Thymus (tissue), 11 donors: ENCODE data around the gene PDPK1. TPM values are rescaled to one million over a fixed set of nuclear protein-coding genes. Genes with fewer than 3 reads are reported as not detected.
"Not testable (repeated sequence)": the region's sequence is repeated elsewhere in the genome, so short reads cannot be mapped to it uniquely, and the experiment has no call there.

Experiments
- DNase-seq, 9 donors: peaks; one replicate each; pipeline ENCODE4 v3.0.0-alpha.2; 2013; ENCODE audit warnings: low spot score in 9 of 9, low read depth in 6 of 9, missing footprints in 1 of 9
- H3K27ac ChIP-seq, 2 donors: one replicate each; pipeline ENCODE4 v1.5.1; 2013; ENCODE audit warnings: control low read depth in 1 of 2, low read depth in 1 of 2, low read length in 1 of 2, mild to moderate bottlenecking in 1 of 2, moderate library complexity in 1 of 2
- H3K27me3 ChIP-seq, 2 donors: one replicate each; pipeline ENCODE4 v1.5.1; 2013; ENCODE audit warnings: low read length in 1 of 2; ENCODE audit not compliant: control insufficient read depth in 2 of 2, insufficient read depth in 1 of 2
- H3K36me3 ChIP-seq, 2 donors: one replicate each; pipeline ENCODE4 v1.5.1; 2013; ENCODE audit warnings: low read length in 1 of 2, mild to moderate bottlenecking in 1 of 2, moderate library complexity in 1 of 2; ENCODE audit not compliant: control insufficient read depth in 2 of 2, insufficient read depth in 2 of 2
- H3K4me1 ChIP-seq, 2 donors: one replicate each; pipeline ENCODE4 v1.5.1; 2013; ENCODE audit warnings: low read length in 2 of 2; ENCODE audit not compliant: control insufficient read depth in 2 of 2, insufficient read depth in 2 of 2
- H3K4me3 ChIP-seq, 2 donors: one replicate each; pipeline ENCODE4 v1.5.1; 2013; ENCODE audit warnings: low read length in 2 of 2, control low read depth in 1 of 2, mild to moderate bottlenecking in 1 of 2
- H3K9me3 ChIP-seq, 2 donors: one replicate each; pipeline ENCODE4 v1.5.1; 2013; ENCODE audit warnings: low read length in 1 of 2, mild to moderate bottlenecking in 1 of 2; ENCODE audit not compliant: control insufficient read depth in 2 of 2, insufficient read depth in 1 of 2
- WGBS: extraction: QIAGEN DNeasy Blood & Tissue Kit; methylation state at CpG from one replicate; pipeline ENCODE4 v1.1.7; 2013; 5-methylcytosine and 5-hydroxymethylcytosine counted together
- polyA plus RNA-seq: library from polyadenylated mRNA; stranded (reverse); fragments of 200-250 nt; gene quantifications from one replicate; pipeline ENCODE4 v1.2.3, GENCODE V29; 2013
- total RNA-seq: library from RNA; stranded (reverse); fragments of 120-200 nt; gene quantifications from one replicate; pipeline ENCODE4 v1.2.4, GENCODE V29; 2013
- donor health status: healthy.

PDPK1 gene
- total and polyA plus RNA-seq, 2 donors = 14.1 to 17.2 TPM

DNA sequence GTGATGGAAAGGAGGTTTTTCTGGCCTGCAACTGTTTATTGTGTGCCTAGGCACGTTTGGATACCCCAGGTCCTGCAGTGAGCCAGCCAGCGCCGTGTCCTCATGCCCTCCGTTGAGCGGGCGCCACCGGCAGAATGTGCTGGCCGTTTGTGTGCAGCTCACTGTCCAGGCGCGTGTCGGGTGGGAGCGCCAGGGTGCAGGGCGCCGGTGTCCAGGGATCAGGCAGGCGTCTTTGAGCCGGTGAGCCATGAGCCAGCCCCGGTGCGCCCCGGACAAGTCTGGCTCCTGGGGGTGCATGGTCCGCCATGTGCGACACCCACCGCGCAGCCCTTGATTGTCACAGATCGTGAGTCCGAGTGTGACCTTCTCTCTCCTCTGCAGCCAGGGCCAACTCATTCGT is 39.2 kb downstream of the PDPK1 start:
- not testable (repeated sequence) for H3K4me1 ChIP-seq, H3K4me3 ChIP-seq, H3K27ac ChIP-seq, DNase-seq, H3K9me3 ChIP-seq, H3K27me3 ChIP-seq, H3K36me3 ChIP-seq
- 99% methylated on average over 16 of the region's 26 CpGs for WGBS

DNA sequence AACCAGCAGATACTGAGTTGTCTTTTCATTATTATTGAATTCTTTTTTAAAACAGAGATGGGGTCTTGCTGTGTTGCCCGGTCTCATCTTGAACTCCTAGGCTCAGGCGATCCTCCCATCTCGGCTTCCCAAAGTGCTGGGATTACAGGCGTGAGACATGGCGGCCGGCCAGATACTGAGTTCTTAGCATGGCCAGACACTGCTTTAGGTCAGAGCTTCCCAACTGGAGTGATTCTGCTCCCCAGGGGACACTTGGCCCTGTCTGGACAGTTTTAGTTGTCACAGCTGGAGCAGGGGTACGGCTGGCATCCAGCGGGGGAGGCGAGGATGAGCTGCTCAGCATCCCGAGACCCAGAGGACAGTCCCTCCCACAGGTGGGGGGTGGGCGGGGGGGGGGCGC is 41.1 kb downstream of the PDPK1 start:
- not testable (repeated sequence) for H3K4me3 ChIP-seq, H3K4me1 ChIP-seq, H3K27me3 ChIP-seq, H3K9me3 ChIP-seq, DNase-seq, H3K27ac ChIP-seq, H3K36me3 ChIP-seq
- 100% methylated on average over 3 of the region's 12 CpGs for WGBS

GRCh38 chr16:2580143-2580542 is 42.3 kb downstream of the PDPK1 start:
- H3K27ac ChIP-seq, H3K9me3 ChIP-seq, H3K4me3 ChIP-seq, H3K4me1 ChIP-seq, H3K27me3 ChIP-seq, H3K36me3 ChIP-seq: not testable (repeated sequence)
- DNase-seq = peak in 1 of 9 donors; percentile 9
- WGBS = 19% methylated on average over 6 of the region's 11 CpGs

DNA sequence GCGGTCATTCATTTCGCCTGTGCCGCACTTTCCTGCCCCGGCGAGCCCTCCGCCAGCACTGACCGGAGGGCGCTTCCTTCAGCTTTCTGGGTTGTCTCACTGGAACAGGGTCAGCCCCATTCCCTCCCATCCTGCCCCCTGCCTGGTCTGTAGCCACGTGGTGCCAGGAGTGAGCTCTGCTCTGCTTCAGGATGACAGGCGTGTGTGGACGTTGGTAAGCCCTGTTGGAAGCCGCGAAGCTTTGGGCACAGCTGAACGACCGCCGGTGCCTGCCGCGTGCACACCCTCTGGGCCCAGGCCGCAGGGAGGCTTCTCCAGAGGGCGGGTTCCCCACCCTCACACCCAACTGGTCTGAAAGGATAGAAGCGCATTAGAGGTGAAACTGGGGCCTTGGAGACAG is 43.0 kb downstream of the PDPK1 start:
- WGBS = no CpG with 5 or more reads among the region's 21 CpGs
- H3K36me3 ChIP-seq = peaks cover 6 to 13% of the 10 kb centered on the region in 2 donors
- not testable (repeated sequence) for H3K9me3 ChIP-seq, H3K4me3 ChIP-seq, H3K27me3 ChIP-seq, DNase-seq, H3K27ac ChIP-seq
- peaks cover 10 to 12% of the 10 kb centered on the region in 2 donors for H3K4me1 ChIP-seq

- DNase-seq = peak in 4 of 9 donors; percentile 33 to 71 (median 50)
- WGBS = 65% methylated on average over 23 of the region's 24 CpGs
- H3K27ac ChIP-seq = peak overlapping the region; percentile 58 to 69
- H3K4me1 ChIP-seq = peaks cover 12 to 17% of the 10 kb centered on the region in 2 donors
- no peaks in the 10 kb centered on the region for H3K9me3 ChIP-seq
- no peaks in the 10 kb centered on the region for H3K27me3 ChIP-seq
- no peak overlapping the region for H3K4me3 ChIP-seq
- peaks cover 40 to 52% of the 10 kb centered on the region in 2 donors for H3K36me3 ChIP-seq
Observed at GRCh38 chr16:2584729-2585650, 47.2 kb downstream of the PDPK1 start.

DNA sequence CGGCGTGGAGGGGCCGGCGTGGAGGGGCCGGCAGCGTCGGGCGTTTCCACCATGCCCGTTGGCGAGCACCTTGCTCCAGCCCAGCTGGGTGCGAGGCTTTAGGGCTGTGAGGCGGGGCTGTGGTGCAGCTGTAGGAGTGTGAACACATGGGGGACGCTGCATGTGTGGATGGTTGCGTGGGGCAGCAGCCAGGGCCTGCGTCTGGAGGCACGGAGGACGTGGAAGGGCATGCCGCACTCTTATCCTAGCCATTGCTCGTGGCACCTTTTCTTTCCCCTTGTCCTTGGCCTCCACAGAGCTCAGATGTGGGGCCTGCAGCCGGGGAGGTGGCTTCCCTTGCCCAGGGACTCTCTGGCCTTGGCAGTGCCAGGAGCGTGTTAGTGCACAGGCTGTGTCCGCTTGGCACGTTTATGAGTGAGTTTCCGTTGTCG is 47.8 kb downstream of the PDPK1 start:
- WGBS = 96% methylated on average over 25 of the region's 25 CpGs
- DNase-seq = no peak

DNA sequence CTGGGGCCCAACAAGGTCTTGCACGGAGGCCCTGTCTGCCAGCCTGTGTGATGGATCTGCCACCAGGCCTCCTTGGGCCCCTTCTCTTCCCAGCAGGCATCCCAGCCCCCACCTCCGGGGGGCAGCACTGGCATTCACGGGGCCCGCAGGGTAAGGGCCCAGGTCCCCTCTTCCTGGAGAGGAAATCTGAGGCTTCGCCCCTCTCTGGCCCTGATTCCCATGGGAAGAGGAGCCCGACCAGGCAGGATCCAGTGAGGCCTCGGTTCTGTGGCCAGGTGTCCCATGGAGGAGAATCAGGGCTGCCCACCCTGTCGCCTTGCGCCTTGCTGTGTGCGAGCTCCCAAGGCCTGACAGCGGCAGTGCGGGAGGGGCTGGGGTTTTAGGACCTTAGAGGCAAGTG is 48.4 kb downstream of the PDPK1 start:
- Histone ChIP-seq H3K4me1 (peaks cover 12 to 17% of the 10 kb centered on the region in 2 donors), H3K27ac (no peak overlapping the region), H3K27me3 (no peaks in the 10 kb centered on the region), H3K9me3 (no peaks in the 10 kb centered on the region), H3K4me3 (no peak overlapping the region), H3K36me3 (peaks cover 49 to 58% of the 10 kb centered on the region in 2 donors)
- no peak for DNase-seq
- WGBS = 92% methylated on average over 12 of the region's 12 CpGs

More for the DNA sequence above, 47.8 kb downstream of the PDPK1 start:
- peaks cover 46 to 58% of the 10 kb centered on the region in 2 donors for H3K36me3 ChIP-seq
- no peaks in the 10 kb centered on the region for H3K9me3 ChIP-seq
- peaks cover 12 to 17% of the 10 kb centered on the region in 2 donors for H3K4me1 ChIP-seq
- no peaks in the 10 kb centered on the region for H3K27me3 ChIP-seq
- H3K4me3 ChIP-seq = no peak overlapping the region
- H3K27ac ChIP-seq = no peak overlapping the region

- Histone ChIP-seq H3K4me3 (no peak overlapping the region), H3K27ac (no peak overlapping the region), H3K9me3 (no peaks in the 10 kb centered on the region), H3K36me3 (peaks cover 49 to 58% of the 10 kb centered on the region in 2 donors), H3K4me1 (peaks cover 12 to 17% of the 10 kb centered on the region in 2 donors), H3K27me3 (no peaks in the 10 kb centered on the region)
- DNase-seq = no peak
- 98% methylated on average over 16 of the region's 16 CpGs for WGBS
Observed at GRCh38 chr16:2586901-2587480, 49.2 kb downstream of the PDPK1 start.

- no peak for DNase-seq
- Histone ChIP-seq H3K4me1 (peaks cover 12 to 20% of the 10 kb centered on the region in 2 donors), H3K9me3 (no peaks in the 10 kb centered on the region), H3K27ac (no peak overlapping the region), H3K27me3 (no peaks in the 10 kb centered on the region), H3K36me3 (peaks cover 49 to 62% of the 10 kb centered on the region in 2 donors), H3K4me3 (no peak overlapping the region)
- 94% methylated on average over 14 of the region's 14 CpGs for WGBS
Observed at GRCh38 chr16:2587891-2588565, 50.2 kb downstream of the PDPK1 start.
